ENCODE results near the gene AP1M1.

GRCh38 chr19:16295057-16295456 is 97.3 kb downstream of the AP1M1 start:
- TF ChIP-seq POLR2A (IDR thresholded peaks at IDR 0.05) (no peak), CTCF (IDR thresholded peaks at IDR 0.05) (no peak)
